ENCODE measurements around the gene RASGRP3.

DNA sequence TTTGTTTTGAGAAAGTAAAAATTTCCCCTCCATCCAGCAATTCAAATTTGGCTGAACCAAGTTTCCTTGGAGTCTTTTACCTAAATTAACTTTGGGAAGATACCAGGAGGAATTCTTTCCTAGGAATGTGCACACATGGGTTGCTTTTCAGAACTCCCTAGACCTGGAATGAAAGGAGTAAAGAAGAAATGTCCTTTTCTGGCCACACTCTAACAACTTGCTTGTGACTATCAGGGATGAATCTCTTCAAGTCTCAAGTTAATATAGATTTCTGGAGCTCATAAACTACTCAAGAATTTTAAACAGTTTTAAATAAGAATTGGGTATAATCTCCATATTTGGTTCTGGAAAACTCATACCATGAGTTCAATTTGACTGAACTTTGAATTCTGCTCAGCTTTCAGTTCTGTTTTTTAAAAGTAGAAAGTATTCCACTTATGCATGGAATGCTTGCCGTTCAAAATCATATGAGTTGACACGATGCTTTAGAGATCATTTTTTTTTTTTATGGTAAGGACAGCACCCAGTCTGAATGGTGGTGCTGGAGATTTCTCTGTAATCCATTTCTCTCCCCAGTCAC, 7.7 kb downstream of the RASGRP3 start:
- TF ChIP-seq CTCF (conservative IDR thresholded peaks at IDR 0.05): no peak
- no peak for TF ChIP-seq EZH2 (IDR thresholded peaks at IDR 0.05; ENCODE audit: low read depth)

Measured in PC-9 (cell line).